H9 (cell line): Measurements from ENCODE around the gene HERC3. TPM values are rescaled to one million over a fixed set of nuclear protein-coding genes. Genes with fewer than 3 reads are reported as not detected.

Experiments used
- DNase-seq: peaks from one replicate; pipeline ENCODE4 v3.0.0-alpha.2; 2017
- H2AFZ ChIP-seq: one replicate; pipeline ENCODE4 v1.6.1; 2013; ENCODE audit warnings: mild to moderate bottlenecking, low read length, control low read depth, moderate library complexity
- H2AK5ac ChIP-seq: 2 replicates; pipeline ENCODE4 v1.6.1; 2013; ENCODE audit warnings: low read length, control low read depth, mixed read lengths; ENCODE audit not compliant: insufficient read length
- H2BK120ac ChIP-seq: one replicate; pipeline ENCODE4 v1.6.1; 2013; ENCODE audit warnings: low read depth, mild to moderate bottlenecking, low read length, control low read depth, inconsistent platforms; ENCODE audit not compliant: poor library complexity, severe bottlenecking
- H2BK12ac ChIP-seq: 2 replicates; pipeline ENCODE4 v1.6.1; 2013; ENCODE audit warnings: low read length, control low read depth, mixed read lengths, low read depth; ENCODE audit not compliant: insufficient read length
- H2BK15ac ChIP-seq: 2 replicates; pipeline ENCODE4 v1.6.1; 2013; ENCODE audit warnings: low read depth, low read length, control low read depth
- H2BK20ac ChIP-seq: one replicate; pipeline ENCODE4 v1.6.1; 2013; ENCODE audit warnings: low read depth, mild to moderate bottlenecking, low read length, control low read depth, inconsistent platforms; ENCODE audit not compliant: poor library complexity, severe bottlenecking
- H2BK5ac ChIP-seq: 2 replicates; pipeline ENCODE4 v1.6.1; 2013; ENCODE audit warnings: low read length, control low read depth, mixed read lengths; ENCODE audit not compliant: insufficient read length
- H3K14ac ChIP-seq: 2 replicates; pipeline ENCODE4 v1.6.1; 2013; ENCODE audit warnings: low read length, control low read depth; ENCODE audit not compliant: insufficient read depth
- H3K18ac ChIP-seq: 2 replicates; pipeline ENCODE4 v1.6.1; 2013; ENCODE audit warnings: low read depth, mild to moderate bottlenecking, mixed read lengths, low read length, control low read depth; ENCODE audit not compliant: insufficient read length
- H3K23ac ChIP-seq: 2 replicates; pipeline ENCODE4 v1.6.1; 2013; ENCODE audit warnings: low read length, control low read depth, mixed read lengths, low read depth; ENCODE audit not compliant: insufficient read length
- H3K23me2 ChIP-seq: 2 replicates; pipeline ENCODE4 v1.6.1; 2013; ENCODE audit warnings: low read depth, mild to moderate bottlenecking, mixed read lengths, low read length, control low read depth; ENCODE audit not compliant: insufficient read length, poor library complexity, severe bottlenecking
- H3K27ac ChIP-seq: 2 replicates; pipeline ENCODE4 v1.5.1; 2013; ENCODE audit warnings: low read length, control low read depth, mixed read lengths, low read depth; ENCODE audit not compliant: insufficient read length
- H3K27me3 ChIP-seq: 2 replicates; pipeline ENCODE4 v1.6.1; 2013; ENCODE audit warnings: low read length, control low read depth, inconsistent platforms; ENCODE audit not compliant: insufficient read depth
- H3K4ac ChIP-seq: 2 replicates; pipeline ENCODE4 v1.6.1; 2013; ENCODE audit warnings: low read depth, mild to moderate bottlenecking, control low read depth, inconsistent platforms, low read length, moderate library complexity
- H3K4me1 ChIP-seq: 2 replicates; pipeline ENCODE4 v1.6.1; 2013; ENCODE audit warnings: low read length, control low read depth, inconsistent platforms; ENCODE audit not compliant: insufficient read depth
- H3K4me2 ChIP-seq: 2 replicates; pipeline ENCODE4 v1.6.1; 2013; ENCODE audit warnings: low read length, control low read depth, mixed read lengths; ENCODE audit not compliant: insufficient read length, insufficient read depth
- H3K56ac ChIP-seq: 2 replicates; pipeline ENCODE4 v1.6.1; 2013; ENCODE audit warnings: low read depth, mild to moderate bottlenecking, mixed read lengths, low read length, control low read depth; ENCODE audit not compliant: insufficient read length
- H3K79me1 ChIP-seq: 2 replicates; pipeline ENCODE4 v1.6.1; 2013; ENCODE audit warnings: low read depth, mild to moderate bottlenecking, moderate library complexity, low read length, control low read depth, inconsistent platforms; ENCODE audit not compliant: insufficient read depth, poor library complexity, severe bottlenecking
- H3K79me2 ChIP-seq: 2 replicates; pipeline ENCODE4 v1.6.1; 2013; ENCODE audit warnings: low read length, control low read depth, inconsistent platforms; ENCODE audit not compliant: insufficient read depth
- H3K9ac ChIP-seq: 2 replicates; pipeline ENCODE4 v1.6.1; 2013; ENCODE audit warnings: low read length, control low read depth, mixed read lengths; ENCODE audit not compliant: insufficient read length; ENCODE audit errors: extremely low read depth
- H3K9me3 ChIP-seq: one replicate; pipeline ENCODE4 v1.6.1; 2013; ENCODE audit warnings: low read depth, low read length, inconsistent platforms; ENCODE audit not compliant: control insufficient read depth
- H3T11ph ChIP-seq: one replicate; pipeline ENCODE4 v1.6.1; 2013; ENCODE audit warnings: mild to moderate bottlenecking, low read length, control low read depth, inconsistent platforms
- H4K20me1 ChIP-seq: one replicate; pipeline ENCODE4 v1.6.1; 2013; ENCODE audit not compliant: control insufficient read depth, insufficient read length, insufficient read depth
- H4K5ac ChIP-seq: 2 replicates; pipeline ENCODE4 v1.6.1; 2013; ENCODE audit warnings: low read depth, mild to moderate bottlenecking, mixed read lengths, low read length, control low read depth; ENCODE audit not compliant: insufficient read length
- H4K8ac ChIP-seq: replicated peaks from 2 replicates; pipeline ENCODE4 v1.6.1; 2013; ENCODE audit warnings: low read length, control low read depth, mixed read lengths, low read depth; ENCODE audit not compliant: insufficient read length
- H4K91ac ChIP-seq: 2 replicates; pipeline ENCODE4 v1.6.1; 2013; ENCODE audit warnings: low read depth, mild to moderate bottlenecking, moderate library complexity, mixed read lengths, low read length, control low read depth; ENCODE audit not compliant: insufficient read length
- H3K27ac Mint-ChIP-seq, 3 experiments: 2 replicates in 2 of 3; 3 replicates in 1 of 3; pipeline ENCODE4 v1.8.0; 2020 to 2021; ENCODE audit warnings: mixed read lengths in 3 of 3, mild to moderate bottlenecking in 1 of 3, moderate library complexity in 1 of 3
- H3K27me3 Mint-ChIP-seq: 2 replicates; pipeline ENCODE4 v1.8.0; 2021; ENCODE audit warnings: low read depth, mild to moderate bottlenecking, moderate library complexity, mixed read lengths
- H3K36me3 Mint-ChIP-seq, 3 experiments: 2 replicates in 2 of 3; 3 replicates in 1 of 3; pipeline ENCODE4 v1.8.0; 2020 to 2021; ENCODE audit warnings: low read depth in 3 of 3, mixed read lengths in 3 of 3; ENCODE audit not compliant: insufficient read depth in 1 of 3
- H3K4me1 Mint-ChIP-seq, 2 experiments: 2 replicates each; pipeline ENCODE4 v1.8.0; 2020; ENCODE audit warnings: mixed read lengths in 2 of 2
- H3K4me3 Mint-ChIP-seq, 2 experiments: 2 replicates in 1 of 2; 3 replicates in 1 of 2; pipeline ENCODE4 v1.8.0; 2020 to 2021; ENCODE audit warnings: mild to moderate bottlenecking in 2 of 2, mixed read lengths in 2 of 2, moderate library complexity in 1 of 2
- H3K9me3 Mint-ChIP-seq, 2 experiments: 2 replicates in 1 of 2; 3 replicates in 1 of 2; pipeline ENCODE4 v1.8.0; 2020; ENCODE audit warnings: mild to moderate bottlenecking in 2 of 2, mixed read lengths in 2 of 2, moderate library complexity in 1 of 2
- WGBS: extraction: QIAGEN DNeasy Blood & Tissue Kit; methylation state at CpG from one replicate; pipeline ENCODE4 v1.1.7; 2013; ENCODE audit warnings: missing lambda C conversion rate, low lambda C conversion rate, mixed read lengths; ENCODE audit not compliant: insufficient read length; ENCODE audit errors: extremely low coverage; 5-methylcytosine and 5-hydroxymethylcytosine counted together
- total RNA-seq: library from RNA; stranded (reverse); gene quantifications from 2 replicates; pipeline ENCODE4 v1.2.1, GENCODE V29; 2021
- TF ChIP-seq, protein P1 (sequence below): fragments of 200-600 bp; sonication (generic); conservative IDR thresholded peaks from 3 replicates; pipeline ENCODE4 v1.8.0; 2021; ENCODE audit warnings: antibody characterized with exemption, mild to moderate bottlenecking

HERC3 gene
- total RNA-seq, 1 experiment from 2014 or later = 2.9 TPM

DNA sequence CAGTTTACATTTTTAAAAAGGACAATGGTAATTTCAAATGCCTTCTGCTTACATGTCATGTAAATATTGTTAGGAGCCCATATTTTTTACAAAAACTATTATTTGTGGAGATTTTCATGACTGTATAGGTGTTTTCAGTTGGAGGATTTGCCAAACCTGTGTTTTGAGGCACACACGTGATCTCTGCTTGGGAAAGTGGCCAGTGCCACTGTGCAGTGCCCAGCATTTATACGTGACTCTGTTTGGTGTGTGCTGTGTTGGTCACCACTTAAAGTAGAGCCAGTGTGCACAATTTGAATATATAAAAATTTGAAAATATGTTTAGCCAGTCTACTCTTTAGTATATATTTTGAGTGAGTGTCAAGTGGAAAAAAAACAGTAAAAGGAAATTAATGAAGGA is 132.1 kb downstream of the HERC3 start:
- 0 out of 7 replicates have a peak overlapping the region, but pooled peaks of 1 of the 3 experiments have one; percentile 39 for H3K27ac Mint-ChIP-seq
- no peak overlapping the region for H3K56ac ChIP-seq
- DNase-seq = no peak
- H3K9me3 Mint-ChIP-seq = no peaks in the 10 kb centered on the region
- H3K27me3 Mint-ChIP-seq = no peaks in the 10 kb centered on the region; the same call in 1 of the 2 replicates
- H3K27me3 ChIP-seq = no peaks in the 10 kb centered on the region
- H2AFZ ChIP-seq = no peak overlapping the region
- H3K9ac ChIP-seq = no peak overlapping the region
- H3K4me1 Mint-ChIP-seq = peaks cover 9 to 11% of the 10 kb centered on the region in 2 experiments
- H3K4me3 Mint-ChIP-seq = no peak overlapping the region
- H2BK15ac ChIP-seq = no peak overlapping the region
- no peak overlapping the region for H4K5ac ChIP-seq
- H3K27ac ChIP-seq = no peak overlapping the region
- H3K79me2 ChIP-seq = no peaks in the 10 kb centered on the region
- H2BK20ac ChIP-seq = no peak overlapping the region
- no peak overlapping the region for H2BK5ac ChIP-seq
- no peaks in the 10 kb centered on the region for H4K20me1 ChIP-seq
- no peaks in the 10 kb centered on the region for H3K79me1 ChIP-seq
- TF ChIP-seq, protein P1, sequence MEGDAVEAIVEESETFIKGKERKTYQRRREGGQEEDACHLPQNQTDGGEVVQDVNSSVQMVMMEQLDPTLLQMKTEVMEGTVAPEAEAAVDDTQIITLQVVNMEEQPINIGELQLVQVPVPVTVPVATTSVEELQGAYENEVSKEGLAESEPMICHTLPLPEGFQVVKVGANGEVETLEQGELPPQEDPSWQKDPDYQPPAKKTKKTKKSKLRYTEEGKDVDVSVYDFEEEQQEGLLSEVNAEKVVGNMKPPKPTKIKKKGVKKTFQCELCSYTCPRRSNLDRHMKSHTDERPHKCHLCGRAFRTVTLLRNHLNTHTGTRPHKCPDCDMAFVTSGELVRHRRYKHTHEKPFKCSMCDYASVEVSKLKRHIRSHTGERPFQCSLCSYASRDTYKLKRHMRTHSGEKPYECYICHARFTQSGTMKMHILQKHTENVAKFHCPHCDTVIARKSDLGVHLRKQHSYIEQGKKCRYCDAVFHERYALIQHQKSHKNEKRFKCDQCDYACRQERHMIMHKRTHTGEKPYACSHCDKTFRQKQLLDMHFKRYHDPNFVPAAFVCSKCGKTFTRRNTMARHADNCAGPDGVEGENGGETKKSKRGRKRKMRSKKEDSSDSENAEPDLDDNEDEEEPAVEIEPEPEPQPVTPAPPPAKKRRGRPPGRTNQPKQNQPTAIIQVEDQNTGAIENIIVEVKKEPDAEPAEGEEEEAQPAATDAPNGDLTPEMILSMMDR = no peak
- H2AK5ac ChIP-seq = no peak overlapping the region
- no peak overlapping the region for H2BK12ac ChIP-seq
- peaks cover 4 to 14% (median 11%) of the 10 kb centered on the region in 3 experiments; a peak in 6 of 7 replicates for H3K36me3 Mint-ChIP-seq
- H3K4me1 ChIP-seq = no peaks in the 10 kb centered on the region
- H3K14ac ChIP-seq = no peak overlapping the region
- H3K18ac ChIP-seq = no peak overlapping the region
- H3K9me3 ChIP-seq = no peaks in the 10 kb centered on the region
- no CpG with 5 or more reads among the region's 2 CpGs for WGBS
- H3K23ac ChIP-seq = no peak overlapping the region
- H4K91ac ChIP-seq = no peak overlapping the region
- no peak overlapping the region for H4K8ac ChIP-seq
- no peak overlapping the region for H3K4ac ChIP-seq
- H2BK120ac ChIP-seq = no peak overlapping the region
- no peak overlapping the region for H3K4me2 ChIP-seq
- no peak overlapping the region for H3T11ph ChIP-seq
- H3K23me2 ChIP-seq = no peaks in the 10 kb centered on the region
